ENCODE data around the gene MED12L. TPM values are rescaled to one million over a fixed set of nuclear protein-coding genes. Genes with fewer than 3 reads are reported as not detected.
"Not testable (repeated sequence)": the region's sequence is repeated elsewhere in the genome, so short reads cannot be mapped to it uniquely, and the experiment has no call there.

The MED12L gene
- total and polyA plus RNA-seq, 9 donors, result 0.15 to 2.4 (median 0.75) TPM

DNA sequence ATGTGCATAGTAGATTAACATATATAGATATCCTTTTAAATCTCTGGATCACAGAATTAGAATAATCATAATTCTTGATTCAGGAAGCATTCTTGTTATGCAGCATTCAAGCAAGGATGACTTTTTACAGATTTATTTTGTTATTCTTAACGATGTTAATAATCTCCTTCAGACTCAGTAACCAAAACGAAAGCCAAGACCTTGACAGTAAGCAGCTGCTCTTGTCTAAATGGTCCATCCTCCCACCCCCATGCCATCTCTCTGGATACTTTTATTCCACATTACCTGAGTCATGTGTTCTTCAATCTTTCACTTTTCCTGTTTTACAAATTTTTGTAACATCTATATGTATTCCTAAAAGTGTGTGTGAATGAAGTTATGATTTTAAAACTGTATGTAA, 150.9 kb downstream of the MED12L start:
- WGBS, 3 donors, result 6 to 16% (median 6%) methylated on average over 2 of the region's 2 CpGs
- Histone ChIP-seq H3K27ac (no peak overlapping the region), H3K36me3 (no peaks in the 10 kb centered on the region), H3K27me3 (no peaks in the 10 kb centered on the region), H3K4me3 (no peak overlapping the region), H3K9me3 (no peaks in the 10 kb centered on the region), H3K4me1 (ENCODE audit: insufficient read depth) (no peaks in the 10 kb centered on the region)
- TF ChIP-seq EP300 (IDR thresholded peaks at IDR 0.05) (no peak), POLR2A (IDR thresholded peaks at IDR 0.05) (no peak)
- TF ChIP-seq, protein P1, sequence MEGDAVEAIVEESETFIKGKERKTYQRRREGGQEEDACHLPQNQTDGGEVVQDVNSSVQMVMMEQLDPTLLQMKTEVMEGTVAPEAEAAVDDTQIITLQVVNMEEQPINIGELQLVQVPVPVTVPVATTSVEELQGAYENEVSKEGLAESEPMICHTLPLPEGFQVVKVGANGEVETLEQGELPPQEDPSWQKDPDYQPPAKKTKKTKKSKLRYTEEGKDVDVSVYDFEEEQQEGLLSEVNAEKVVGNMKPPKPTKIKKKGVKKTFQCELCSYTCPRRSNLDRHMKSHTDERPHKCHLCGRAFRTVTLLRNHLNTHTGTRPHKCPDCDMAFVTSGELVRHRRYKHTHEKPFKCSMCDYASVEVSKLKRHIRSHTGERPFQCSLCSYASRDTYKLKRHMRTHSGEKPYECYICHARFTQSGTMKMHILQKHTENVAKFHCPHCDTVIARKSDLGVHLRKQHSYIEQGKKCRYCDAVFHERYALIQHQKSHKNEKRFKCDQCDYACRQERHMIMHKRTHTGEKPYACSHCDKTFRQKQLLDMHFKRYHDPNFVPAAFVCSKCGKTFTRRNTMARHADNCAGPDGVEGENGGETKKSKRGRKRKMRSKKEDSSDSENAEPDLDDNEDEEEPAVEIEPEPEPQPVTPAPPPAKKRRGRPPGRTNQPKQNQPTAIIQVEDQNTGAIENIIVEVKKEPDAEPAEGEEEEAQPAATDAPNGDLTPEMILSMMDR (IDR thresholded peaks at IDR 0.05), result no peak
- DNase-seq, result no peak
- intact Hi-C loops (cut with DNase I), result no loop called here

- H3K4me1 ChIP-seq (ENCODE audit: insufficient read depth), result no peaks in the 10 kb centered on the region
- H3K9me3 ChIP-seq, result no peaks in the 10 kb centered on the region
- TF ChIP-seq, protein P1 (IDR thresholded peaks at IDR 0.05), result no peak
- TF ChIP-seq POLR2A (IDR thresholded peaks at IDR 0.05) (no peak), EP300 (IDR thresholded peaks at IDR 0.05) (no peak)
- no peak for DNase-seq
- no peaks in the 10 kb centered on the region for H3K36me3 ChIP-seq
- no peak overlapping the region for H3K4me3 ChIP-seq
- H3K27me3 ChIP-seq, result no peaks in the 10 kb centered on the region
- intact Hi-C loops (cut with DNase I), result no loop called here
- H3K27ac ChIP-seq, result no peak overlapping the region
- 62 to 79% (median 70%) methylated on average over 7 of the region's 7 CpGs for WGBS, 3 donors
These were observed 151.3 kb downstream of the MED12L start for GRCh38 chr3:151236736-151237135.

DNA sequence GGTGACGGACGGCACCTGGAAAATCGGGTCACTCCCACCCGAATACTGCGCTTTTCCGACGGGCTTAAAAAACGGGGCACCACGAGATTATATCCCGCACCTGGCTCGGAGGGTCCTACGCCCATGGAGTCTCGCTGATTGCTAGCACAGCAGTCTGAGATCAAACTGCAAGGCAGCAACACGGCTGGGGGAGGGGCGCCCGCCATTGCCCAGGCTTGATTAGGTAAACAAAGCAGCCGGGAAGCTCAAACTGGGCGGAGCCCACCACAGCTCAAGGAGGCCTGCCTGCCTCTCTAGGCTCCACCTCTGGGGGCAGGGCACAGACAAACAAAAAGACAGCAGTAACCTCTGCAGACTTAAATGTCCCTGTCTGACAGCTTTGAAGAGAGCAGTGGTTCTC, 156.5 kb downstream of the MED12L start:
- H3K36me3 ChIP-seq; H3K27ac ChIP-seq; DNase-seq; H3K9me3 ChIP-seq; H3K27me3 ChIP-seq; intact Hi-C loops (cut with DNase I); H3K4me3 ChIP-seq; H3K4me1 ChIP-seq (ENCODE audit: insufficient read depth): not testable (repeated sequence)
- 87 to 94% (median 92%) methylated on average over 14 to 18 of the region's 18 CpGs for WGBS, 3 donors

DNA sequence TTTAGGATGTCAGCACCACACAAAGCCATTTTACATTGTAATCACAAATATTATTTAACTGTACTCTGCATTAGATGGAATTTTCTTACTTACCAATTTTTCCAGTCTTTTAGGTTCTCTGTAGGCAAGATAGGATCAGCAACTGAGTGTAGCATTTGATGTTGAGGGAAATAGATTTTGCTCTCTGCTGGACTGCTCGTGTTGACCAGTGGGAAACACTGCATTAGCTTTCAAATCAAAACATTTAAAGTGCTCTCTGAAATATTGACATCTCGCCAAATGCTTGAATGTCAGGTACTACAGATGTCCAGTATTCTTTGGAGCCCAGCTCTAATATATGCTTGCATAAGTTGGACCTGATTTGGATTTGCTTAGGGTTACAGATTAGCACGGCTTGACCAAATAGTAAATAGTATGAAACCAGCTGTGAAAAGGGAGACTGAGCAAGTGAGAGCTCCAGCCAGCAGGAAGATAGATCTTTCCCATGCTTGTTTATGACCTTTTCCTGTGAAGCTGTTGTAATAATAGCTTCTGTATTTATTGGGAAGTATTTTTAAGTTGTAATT, 163.4 kb downstream of the MED12L start:
- Histone ChIP-seq H3K4me3 (no peak overlapping the region), H3K9me3 (no peaks in the 10 kb centered on the region), H3K27ac (no peak overlapping the region), H3K36me3 (no peaks in the 10 kb centered on the region), H3K4me1 (ENCODE audit: insufficient read depth) (peaks cover 2% of the 10 kb centered on the region), H3K27me3 (no peaks in the 10 kb centered on the region)
- intact Hi-C loops (cut with DNase I), result no loop called here
- DNase-seq, result no peak
- TF ChIP-seq EP300 (IDR thresholded peaks at IDR 0.05) (no peak), POLR2A (IDR thresholded peaks at IDR 0.05) (no peak)
- TF ChIP-seq, protein P1 (IDR thresholded peaks at IDR 0.05), result no peak
- WGBS, 3 donors, result 8 to 32% (median 17%) methylated on average over 3 of the region's 3 CpGs

- Histone ChIP-seq H3K27ac (no peak overlapping the region), H3K4me1 (ENCODE audit: insufficient read depth) (no peaks in the 10 kb centered on the region)
These were observed 171.3 kb downstream of the MED12L start for GRCh38 chr3:151256749-151257148.

More at GRCh38 chr3:151256749-151257148, 171.3 kb downstream of the MED12L start:
- no peak for DNase-seq
- TF ChIP-seq EP300 (IDR thresholded peaks at IDR 0.05), result no peak
- TF ChIP-seq, protein P1 (IDR thresholded peaks at IDR 0.05), result no peak
- TF ChIP-seq POLR2A (IDR thresholded peaks at IDR 0.05), result no peak
- H3K4me3 ChIP-seq, result no peak overlapping the region
- 12 to 33% (median 17%) methylated on average over 1 of the region's 1 CpG for WGBS, 3 donors
- no peaks in the 10 kb centered on the region for H3K36me3 ChIP-seq
- no peaks in the 10 kb centered on the region for H3K27me3 ChIP-seq
- intact Hi-C loops (cut with DNase I), result no loop called here
- no peaks in the 10 kb centered on the region for H3K9me3 ChIP-seq

All from ovary (tissue), 9 donors.